Measurements from ENCODE around the gene NLRP3. TPM values are rescaled to one million over a fixed set of nuclear protein-coding genes. Genes with fewer than 3 reads are reported as not detected.
"Not testable (repeated sequence)": the region's sequence is repeated elsewhere in the genome, so short reads cannot be mapped to it uniquely, and the experiment has no call there.

NLRP3 gene
- total RNA-seq, 1 experiment from 2014 or later, result not detected

DNA sequence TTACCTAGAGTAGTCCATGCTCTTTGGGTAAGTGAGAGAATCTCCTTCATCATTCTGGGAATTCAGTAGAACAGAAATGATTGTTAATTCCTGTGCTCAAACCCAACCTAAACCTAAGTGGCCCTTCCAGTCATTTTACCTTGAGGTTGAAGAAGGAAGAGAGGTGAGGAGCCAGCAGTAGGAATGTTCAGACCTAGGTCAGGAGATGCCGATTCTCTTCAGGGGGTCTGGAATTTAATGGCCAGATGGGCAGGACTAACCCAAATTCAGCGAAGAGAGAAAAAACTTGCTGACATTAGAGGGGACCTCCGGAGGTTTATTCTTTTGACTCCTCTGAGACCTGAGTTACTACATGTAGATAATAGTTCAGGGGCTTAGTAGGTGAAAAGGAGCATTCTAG lies 58.4 kb downstream of the NLRP3 start (continued):
- no peak for TF ChIP-seq REST (IDR thresholded peaks at IDR 0.05; ENCODE audit: low read depth)
- no peak for TF ChIP-seq EGR1 (IDR thresholded peaks at IDR 0.05; ENCODE audit: low read depth)
- TF ChIP-seq ZNF274 (IDR thresholded peaks at IDR 0.05; ENCODE audit: low read depth, low read length), result no peak
- TF ChIP-seq EZH2 (IDR thresholded peaks at IDR 0.05), result no peak

GRCh38 chr1:247475793-247476192 lies 59.8 kb downstream of the NLRP3 start:
- no peaks in the 10 kb centered on the region for H3K4me1 ChIP-seq (ENCODE audit: control insufficient read depth in 1 of 2, insufficient read depth in 2 of 2, low read length in 2 of 2)
- ChIA-PET POLR2A (no interaction called here), RAD21 (ENCODE audit: low non-redundant PET in 1 of 2, low total read pairs in 2 of 2, uncharacterized antibody in 2 of 2, unreplicated experiment in 2 of 2) (no interaction called here), CTCF (no interaction called here)
- no peak overlapping the region for H3K27ac ChIP-seq (ENCODE audit: low read depth, low read length)
- no peaks in the 10 kb centered on the region for H3K27me3 ChIP-seq (ENCODE audit: insufficient read depth, low read length)
- H3K79me2 ChIP-seq (ENCODE audit: insufficient read depth, low read length), result no peaks in the 10 kb centered on the region
- H3K4me3 ChIP-seq (replicated peaks in 1 of 2; ENCODE audit: low read depth in 1 of 2, low read length in 2 of 2), result no peak overlapping the region
- no peaks in the 10 kb centered on the region for H4K20me1 ChIP-seq (ENCODE audit: insufficient read depth)
- intact Hi-C loops (cut with micrococcal nuclease), result no loop called here
- H3K9ac ChIP-seq (ENCODE audit: low read length), result no peak overlapping the region
- H3K36me3 ChIP-seq (ENCODE audit: control insufficient read depth in 1 of 2, insufficient read depth in 2 of 2, low read length in 2 of 2), result no peaks in the 10 kb centered on the region
- TF ChIP-seq RAD21 (IDR thresholded peaks at IDR 0.05; ENCODE audit: low read depth) (no peak), SP1 (IDR thresholded peaks at IDR 0.05; ENCODE audit: low read depth) (no peak), POLR2AphosphoS5 (IDR thresholded peaks at IDR 0.05; ENCODE audit: low read depth, low read length) (no peak), ATF3 (IDR thresholded peaks at IDR 0.05) (no peak), EZH2 (IDR thresholded peaks at IDR 0.05) (no peak), JUND (IDR thresholded peaks at IDR 0.05) (no peak), TCF7L2 (IDR thresholded peaks at IDR 0.05; ENCODE audit: borderline replicate concordance, extremely low read depth, insufficient read depth, insufficient read length) (no peak), EZH2phosphoT487 (IDR thresholded peaks at IDR 0.05; ENCODE audit: borderline replicate concordance) (no peak), SRF (IDR thresholded peaks at IDR 0.05; ENCODE audit: low read depth) (no peak), EGR1 (IDR thresholded peaks at IDR 0.05; ENCODE audit: low read depth) (no peak), MAX (IDR thresholded peaks at IDR 0.05) (no peak), CBX3 (IDR thresholded peaks at IDR 0.05; ENCODE audit: low read depth) (no peak), CEBPB (IDR thresholded peaks at IDR 0.05; ENCODE audit: low read depth) (no peak), SIN3A (IDR thresholded peaks at IDR 0.05; ENCODE audit: low read depth) (no peak), ELF1 (IDR thresholded peaks at IDR 0.05; ENCODE audit: borderline replicate concordance, low read depth) (no peak), ZNF274 (IDR thresholded peaks at IDR 0.05; ENCODE audit: low read depth, low read length) (no peak), ZFX (IDR thresholded peaks at IDR 0.05) (no peak)
- H2AFZ ChIP-seq (ENCODE audit: low read depth, low read length, poor library complexity, severe bottlenecking), result no peak overlapping the region
- H3K9me2 ChIP-seq (ENCODE audit: insufficient read depth), result no peaks in the 10 kb centered on the region
- no peaks in the 10 kb centered on the region for H3K9me3 ChIP-seq (ENCODE audit: control insufficient read depth in 1 of 2, insufficient read depth in 1 of 2, low read depth in 1 of 2, low read length in 2 of 2)
- no peak for ATAC-seq
- H3K4me2 ChIP-seq (ENCODE audit: low read length), result no peak overlapping the region
- no peak for DNase-seq (ENCODE audit: low read depth, low spot score)
- BruUV-seq (replicated peaks), result no TSS peak

GRCh38 chr1:247476328-247477058 lies 60.5 kb downstream of the NLRP3 start:
- CTCF ChIA-PET; ATAC-seq; H3K79me2 ChIP-seq (ENCODE audit: insufficient read depth, low read length); H3K9me2 ChIP-seq (ENCODE audit: insufficient read depth); H3K27me3 ChIP-seq (ENCODE audit: insufficient read depth, low read length); H3K4me2 ChIP-seq (ENCODE audit: low read length); H3K9me3 ChIP-seq (ENCODE audit: control insufficient read depth in 1 of 2, insufficient read depth in 1 of 2, low read depth in 1 of 2, low read length in 2 of 2); POLR2A ChIA-PET; RAD21 ChIA-PET (ENCODE audit: low non-redundant PET in 1 of 2, low total read pairs in 2 of 2, uncharacterized antibody in 2 of 2, unreplicated experiment in 2 of 2); H2AFZ ChIP-seq (ENCODE audit: low read depth, low read length, poor library complexity, severe bottlenecking); H3K4me3 ChIP-seq (replicated peaks in 1 of 2; ENCODE audit: low read depth in 1 of 2, low read length in 2 of 2); H3K36me3 ChIP-seq (ENCODE audit: control insufficient read depth in 1 of 2, insufficient read depth in 2 of 2, low read length in 2 of 2); DNase-seq (ENCODE audit: low read depth, low spot score); BruUV-seq (replicated peaks); H3K9ac ChIP-seq (ENCODE audit: low read length); H3K4me1 ChIP-seq (ENCODE audit: control insufficient read depth in 1 of 2, insufficient read depth in 2 of 2, low read length in 2 of 2); H3K27ac ChIP-seq (ENCODE audit: low read depth, low read length); H4K20me1 ChIP-seq (ENCODE audit: insufficient read depth); intact Hi-C loops (cut with micrococcal nuclease): not testable (repeated sequence)

Measured in HCT116 (cell line).